Body of pancreas (tissue), 4 donors: Measurements from ENCODE around the gene TANC2. TPM values are rescaled to one million over a fixed set of nuclear protein-coding genes. Genes with fewer than 3 reads are reported as not detected.

Source experiments
- ATAC-seq: fragments of 150-250 bp; one replicate; pipeline ENCODE4 v1.9.1; 2016
- DNase-seq, 4 donors: peaks; one replicate each; pipeline ENCODE4 v3.0.0-alpha.2; 2019
- H3K27ac ChIP-seq, 4 donors: fragments of 200-600 bp; sonication (generic); 1 replicate in 3 of 4; 2 replicates in 1 of 4; pipeline versions ENCODE4 v1.5.1 to v1.6.1; 2016 to 2019; ENCODE audit warnings: mild to moderate bottlenecking in 1 of 4, mixed read lengths in 1 of 4, moderate library complexity in 1 of 4
- H3K27me3 ChIP-seq, 2 donors: fragments of 200-600 bp; sonication (generic); one replicate each; pipeline ENCODE4 v1.6.0; 2016; ENCODE audit warnings: mild to moderate bottlenecking in 1 of 2
- H3K36me3 ChIP-seq, 2 donors: fragments of 200-600 bp; sonication (generic); replicated peaks in 1 of 2; 2 replicates each; pipeline ENCODE4 v1.5.1; 2016; ENCODE audit warnings: low read depth in 2 of 2; ENCODE audit not compliant: insufficient read depth in 1 of 2
- H3K4me1 ChIP-seq: fragments of 200-600 bp; sonication (generic); one replicate; pipeline ENCODE4 v1.6.0; 2016
- H3K4me3 ChIP-seq, 2 donors: fragments of 200-600 bp; sonication (generic); 1 replicate in 1 of 2; 2 replicates in 1 of 2; pipeline ENCODE4 v1.5.1; 2016 to 2019
- H3K9me3 ChIP-seq, 3 donors: fragments of 200-600 bp; sonication (generic); 1 replicate in 2 of 3; 2 replicates in 1 of 3; pipeline ENCODE4 v1.5.1; 2016
- POLR2A ChIP-seq, 3 donors: fragments of 450-650 bp; IDR thresholded peaks; one replicate each; pipeline ENCODE4 v1.6.1; 2016; ENCODE audit warnings: antibody characterized with exemption in 3 of 3, mild to moderate bottlenecking in 2 of 3
- WGBS, 2 donors: methylation state at CpG; one replicate each; pipeline ENCODE4 v1.1.5; 2017; 5-methylcytosine and 5-hydroxymethylcytosine counted together
- intact Hi-C: fragments of 100-400 bp; cut with DNase I; formaldehyde crosslinking; loops from one replicate; pipeline ENCODE4 v1.15.1; 2023
- microRNA counts, 2 donors: library from miRNA; unstranded; fragments of <30 nt; microRNA quantifications; one replicate each; lab custom pipeline; 2017
- microRNA-seq, 2 donors: library from miRNA; unstranded; fragments of <30 nt; microRNA quantifications; one replicate each; pipeline ENCODE4, GENCODE V29; 2016; ENCODE audit warnings: borderline number of aligned reads in 2 of 2, borderline replicate concordance in 2 of 2
- small RNA-seq: library from RNA; depleted of rRNA; stranded (forward); fragments of <200 nt; gene quantifications from one replicate; pipeline ENCODE3, GENCODE V24; 2016
- total RNA-seq, 2 donors: library from RNA; depleted of rRNA; stranded (reverse); fragments of >200 nt; gene quantifications; one replicate each; pipeline ENCODE4 v1.1.0, GENCODE V29; 2016
- TF ChIP-seq, protein P1 (sequence below), 7 experiments: fragments of 450-650 bp in 4 of 7; fragments of 200-600 bp in 3 of 7; sonication (generic) in 3 of 7; IDR thresholded peaks; one replicate each; pipeline ENCODE4 v1.5.1; 2016 to 2019; ENCODE audit warnings: antibody characterized with exemption in 7 of 7

The TANC2 gene
- total RNA-seq, 2 donors from 2014 or later, result 9.6 to 29.1 TPM

DNA sequence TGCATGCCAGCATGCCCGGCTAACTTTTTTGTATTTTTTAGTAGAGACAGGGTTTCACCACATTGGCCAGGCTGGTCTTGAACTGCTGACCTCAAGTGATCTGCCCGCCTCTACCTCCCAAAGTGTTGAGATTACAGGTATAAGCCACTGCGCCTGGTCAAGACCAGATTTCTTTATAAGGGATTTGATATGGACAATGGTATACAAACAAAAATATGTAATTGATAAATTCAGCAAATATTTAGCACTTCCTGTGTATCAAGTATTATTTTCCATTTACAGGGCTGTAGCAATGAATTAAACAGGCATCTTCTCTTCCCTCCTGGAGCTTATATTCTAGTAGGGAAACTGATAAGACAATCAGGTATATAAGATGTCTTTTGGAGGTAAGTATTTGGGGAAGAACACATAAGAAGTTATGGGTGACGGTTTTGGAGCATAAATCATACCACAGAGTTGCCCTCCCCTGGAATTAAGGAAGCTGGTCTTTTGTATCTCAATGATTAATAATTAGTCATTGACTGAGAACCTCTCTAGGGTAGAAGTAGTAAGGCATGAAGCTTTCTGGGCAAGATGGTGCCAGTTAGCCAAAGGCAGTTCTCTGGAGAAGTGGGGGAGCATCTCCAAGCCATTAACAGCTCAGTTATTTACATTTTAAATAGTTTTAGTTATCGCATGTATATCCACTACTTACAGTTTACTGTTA lies 35.8 kb downstream of the TANC2 start:
- Histone ChIP-seq H3K4me3 (no peak overlapping the region), H3K27me3 (no peaks in the 10 kb centered on the region), H3K4me1 (no peaks in the 10 kb centered on the region), H3K9me3 (no peaks in the 10 kb centered on the region), H3K27ac (no peak overlapping the region), H3K36me3 (no peaks in the 10 kb centered on the region)
- intact Hi-C loops, result no loop called here
- DNase-seq (no peak), ATAC-seq (no peak)
- WGBS, 2 donors, result 91 to 94% methylated on average over 5 of the region's 5 CpGs
- no peak for TF ChIP-seq POLR2A (IDR thresholded peaks at IDR 0.05)
- TF ChIP-seq, protein P1, sequence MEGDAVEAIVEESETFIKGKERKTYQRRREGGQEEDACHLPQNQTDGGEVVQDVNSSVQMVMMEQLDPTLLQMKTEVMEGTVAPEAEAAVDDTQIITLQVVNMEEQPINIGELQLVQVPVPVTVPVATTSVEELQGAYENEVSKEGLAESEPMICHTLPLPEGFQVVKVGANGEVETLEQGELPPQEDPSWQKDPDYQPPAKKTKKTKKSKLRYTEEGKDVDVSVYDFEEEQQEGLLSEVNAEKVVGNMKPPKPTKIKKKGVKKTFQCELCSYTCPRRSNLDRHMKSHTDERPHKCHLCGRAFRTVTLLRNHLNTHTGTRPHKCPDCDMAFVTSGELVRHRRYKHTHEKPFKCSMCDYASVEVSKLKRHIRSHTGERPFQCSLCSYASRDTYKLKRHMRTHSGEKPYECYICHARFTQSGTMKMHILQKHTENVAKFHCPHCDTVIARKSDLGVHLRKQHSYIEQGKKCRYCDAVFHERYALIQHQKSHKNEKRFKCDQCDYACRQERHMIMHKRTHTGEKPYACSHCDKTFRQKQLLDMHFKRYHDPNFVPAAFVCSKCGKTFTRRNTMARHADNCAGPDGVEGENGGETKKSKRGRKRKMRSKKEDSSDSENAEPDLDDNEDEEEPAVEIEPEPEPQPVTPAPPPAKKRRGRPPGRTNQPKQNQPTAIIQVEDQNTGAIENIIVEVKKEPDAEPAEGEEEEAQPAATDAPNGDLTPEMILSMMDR (IDR thresholded peaks at IDR 0.05), result no peak

- 93 to 96% methylated on average over 2 of the region's 2 CpGs for WGBS, 2 donors
- intact Hi-C loops, result no loop called here
- no peaks in the 10 kb centered on the region for H3K9me3 ChIP-seq
- H3K27ac ChIP-seq, result no peak overlapping the region
- no peak overlapping the region for H3K4me3 ChIP-seq
- TF ChIP-seq POLR2A (IDR thresholded peaks at IDR 0.05), result no peak
- TF ChIP-seq, protein P1 (IDR thresholded peaks at IDR 0.05), result no peak
- H3K27me3 ChIP-seq, result no peaks in the 10 kb centered on the region
- no peaks in the 10 kb centered on the region for H3K4me1 ChIP-seq
- H3K36me3 ChIP-seq, result no peaks in the 10 kb centered on the region
- no peak for DNase-seq
- no peak for ATAC-seq
Observed at GRCh38 chr17:63002625-63003024, 36.6 kb downstream of the TANC2 start.

- intact Hi-C loops, result no loop called here
- ATAC-seq (no peak), DNase-seq (no peak)
- TF ChIP-seq, protein P1 (IDR thresholded peaks at IDR 0.05), result no peak
- TF ChIP-seq POLR2A (IDR thresholded peaks at IDR 0.05), result no peak
- Histone ChIP-seq H3K27ac (no peak overlapping the region), H3K36me3 (no peaks in the 10 kb centered on the region), H3K4me1 (no peaks in the 10 kb centered on the region), H3K27me3 (no peaks in the 10 kb centered on the region), H3K4me3 (no peak overlapping the region), H3K9me3 (no peaks in the 10 kb centered on the region)
- 73 to 79% methylated on average over 4 of the region's 4 CpGs for WGBS, 2 donors
Observed at GRCh38 chr17:63015824-63016223, 49.8 kb downstream of the TANC2 start.

MicroRNAs encoded within 50 kb of the gene (microRNA counts, 767-probe panel; counts per million panel counts)
- microRNA hsa-miR-633 (lab: Ali Mortazavi, UCI), result 0 to 736 counts per million in 2 donors

Small RNAs within 50 kb of the gene (microRNA-seq; reads per million reads assigned to microRNA genes)
- gene MIR633, result 0 reads per million in 2 donors

Small RNAs within 50 kb of the gene (small RNA-seq; reads per million reads assigned to genes)
- gene MIR633, result not detected

Other genes with a start within 250 kb of the TANC2 start
- gene MARCHF10, start 157.9 kb upstream of the TANC2 start, total RNA-seq, result under 1 TPM in 1 of 2 donors, not detected in 1; under 0.01 TPM